GM21825 (cell line): Measurements from ENCODE around the gene CDH7.

Experiments used
- ATAC-seq: cut with Tn5 transposase; IDR thresholded peaks from one replicate; pipeline ENCODE4 v1.9.1; 2021; ENCODE audit warnings: mild to moderate bottlenecking, moderate library complexity; ENCODE audit not compliant: unreplicated experiment

Gene CDH7, protein sequence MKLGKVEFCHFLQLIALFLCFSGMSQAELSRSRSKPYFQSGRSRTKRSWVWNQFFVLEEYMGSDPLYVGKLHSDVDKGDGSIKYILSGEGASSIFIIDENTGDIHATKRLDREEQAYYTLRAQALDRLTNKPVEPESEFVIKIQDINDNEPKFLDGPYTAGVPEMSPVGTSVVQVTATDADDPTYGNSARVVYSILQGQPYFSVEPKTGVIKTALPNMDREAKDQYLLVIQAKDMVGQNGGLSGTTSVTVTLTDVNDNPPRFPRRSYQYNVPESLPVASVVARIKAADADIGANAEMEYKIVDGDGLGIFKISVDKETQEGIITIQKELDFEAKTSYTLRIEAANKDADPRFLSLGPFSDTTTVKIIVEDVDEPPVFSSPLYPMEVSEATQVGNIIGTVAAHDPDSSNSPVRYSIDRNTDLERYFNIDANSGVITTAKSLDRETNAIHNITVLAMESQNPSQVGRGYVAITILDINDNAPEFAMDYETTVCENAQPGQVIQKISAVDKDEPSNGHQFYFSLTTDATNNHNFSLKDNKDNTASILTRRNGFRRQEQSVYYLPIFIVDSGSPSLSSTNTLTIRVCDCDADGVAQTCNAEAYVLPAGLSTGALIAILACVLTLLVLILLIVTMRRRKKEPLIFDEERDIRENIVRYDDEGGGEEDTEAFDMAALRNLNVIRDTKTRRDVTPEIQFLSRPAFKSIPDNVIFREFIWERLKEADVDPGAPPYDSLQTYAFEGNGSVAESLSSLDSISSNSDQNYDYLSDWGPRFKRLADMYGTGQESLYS

DNA sequence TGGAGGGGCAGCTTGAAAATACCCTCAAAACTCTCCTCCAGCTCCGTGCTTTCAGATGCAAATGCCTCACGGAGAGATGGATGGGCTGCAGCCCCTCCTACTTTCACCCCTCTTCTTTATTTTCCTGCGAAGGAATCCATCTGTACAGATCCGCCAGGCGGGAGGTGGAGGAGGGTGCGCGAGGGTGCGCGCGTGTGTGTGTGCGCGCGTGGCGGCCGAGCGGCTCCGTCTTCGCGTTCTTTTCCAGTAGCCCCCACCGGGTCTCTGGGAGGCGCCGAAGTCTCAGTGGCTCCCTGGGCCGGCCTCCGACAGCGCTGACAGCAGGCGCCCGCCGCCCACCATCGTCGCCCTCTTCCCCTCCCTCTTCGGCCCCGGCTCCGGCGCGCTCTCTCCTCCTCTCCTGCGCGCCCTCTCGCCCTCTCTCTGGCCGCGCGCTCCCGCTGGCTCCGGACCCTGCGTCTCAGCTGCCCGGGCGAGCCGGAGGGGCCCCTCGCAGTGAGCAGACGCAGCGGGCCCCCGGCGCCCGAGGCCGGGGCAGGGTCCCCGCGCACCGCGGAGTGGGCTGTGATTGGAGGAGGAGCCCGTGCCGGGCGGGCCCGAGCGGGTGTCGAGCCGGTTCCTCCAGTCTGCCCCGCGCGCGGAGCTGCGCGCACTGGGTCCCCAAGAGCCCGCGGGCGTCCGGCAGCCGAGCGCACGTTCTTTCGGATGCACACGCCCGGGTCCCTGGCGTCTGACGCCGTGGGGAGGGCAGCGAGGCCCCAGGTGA lies at the start of gene CDH7:
CDH7 (plus strand) TSS at position 624 of the 766 bp plus-strand sequence. CDS start 11,831 bp downstream, outside the sequence.
- no peak for ATAC-seq

DNA sequence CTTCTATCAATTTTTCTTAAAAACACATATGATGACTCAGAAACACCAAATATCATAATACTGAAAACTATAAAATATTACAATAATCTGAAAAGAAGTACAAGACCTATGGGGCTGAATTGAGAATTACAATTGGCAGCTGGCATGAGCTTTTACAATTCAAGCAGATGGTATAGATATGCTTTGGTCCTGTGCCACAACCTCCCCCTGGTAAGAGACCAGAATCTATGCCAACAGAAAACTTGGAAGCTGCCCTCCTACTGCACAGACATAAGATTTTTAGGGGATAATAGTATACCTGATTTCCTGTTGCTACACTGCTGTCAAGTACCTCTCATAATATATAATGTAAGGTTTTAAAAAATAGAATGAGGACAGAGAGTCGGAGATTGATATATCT lies 46.8 kb upstream of the CDH7 start:
- ATAC-seq = no peak

DNA sequence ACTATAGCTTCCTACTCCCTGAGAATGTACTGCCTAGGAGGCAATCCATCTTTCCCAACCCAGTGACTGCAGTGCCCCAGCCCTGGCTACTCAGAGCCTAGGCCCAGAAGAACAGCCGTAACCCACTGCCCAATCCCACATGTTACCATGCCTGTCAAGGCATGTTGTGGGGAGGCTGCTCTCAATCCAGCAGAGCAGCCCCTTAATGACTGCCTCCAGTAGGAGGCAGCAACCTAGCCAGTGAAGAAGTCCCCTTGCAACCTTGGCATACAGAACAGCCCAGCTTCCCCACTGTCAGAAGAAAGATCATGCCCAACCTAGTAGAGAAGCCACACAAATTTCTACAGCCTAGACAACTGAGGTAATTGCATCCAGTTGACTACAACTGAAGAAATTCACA lies 44.2 kb upstream of the CDH7 start:
- no peak for ATAC-seq

DNA sequence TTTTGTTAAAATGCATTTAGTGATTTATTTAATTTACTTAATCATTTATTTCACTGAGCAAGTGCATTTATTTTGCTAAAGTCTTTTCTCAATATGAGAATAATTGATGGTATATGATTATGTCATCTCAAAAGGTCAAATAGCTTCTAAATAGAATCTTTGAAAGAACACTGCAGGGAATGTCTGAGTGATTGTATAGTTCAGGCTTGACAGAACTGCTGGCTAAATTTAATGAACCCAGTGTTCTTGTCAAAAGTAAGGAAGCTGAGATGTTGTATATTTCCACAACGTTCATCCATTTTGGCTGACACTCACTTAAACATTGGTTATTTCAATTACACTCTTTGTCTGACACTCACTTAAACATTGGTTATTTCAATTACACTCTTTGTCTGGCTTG lies 39.3 kb upstream of the CDH7 start:
- ATAC-seq = no peak

DNA sequence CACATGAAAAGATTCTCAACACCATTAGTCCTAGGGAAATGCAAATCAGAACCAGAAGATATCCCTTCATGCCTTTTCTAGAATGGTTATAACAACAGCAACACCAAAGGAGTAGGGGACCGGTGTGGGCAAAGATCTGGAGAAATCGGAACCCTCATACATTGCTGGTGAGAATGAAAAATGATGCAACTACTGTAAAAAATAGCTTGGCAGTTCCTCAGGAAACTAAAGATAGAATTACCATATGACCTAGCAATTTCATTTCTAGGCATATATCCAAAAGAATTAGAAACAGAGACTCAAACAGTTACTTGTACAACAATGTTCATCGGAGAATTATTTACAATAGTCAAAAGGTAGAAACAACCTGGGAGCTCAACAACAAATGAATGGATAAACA lies 29.2 kb upstream of the CDH7 start:
- no peak for ATAC-seq

DNA sequence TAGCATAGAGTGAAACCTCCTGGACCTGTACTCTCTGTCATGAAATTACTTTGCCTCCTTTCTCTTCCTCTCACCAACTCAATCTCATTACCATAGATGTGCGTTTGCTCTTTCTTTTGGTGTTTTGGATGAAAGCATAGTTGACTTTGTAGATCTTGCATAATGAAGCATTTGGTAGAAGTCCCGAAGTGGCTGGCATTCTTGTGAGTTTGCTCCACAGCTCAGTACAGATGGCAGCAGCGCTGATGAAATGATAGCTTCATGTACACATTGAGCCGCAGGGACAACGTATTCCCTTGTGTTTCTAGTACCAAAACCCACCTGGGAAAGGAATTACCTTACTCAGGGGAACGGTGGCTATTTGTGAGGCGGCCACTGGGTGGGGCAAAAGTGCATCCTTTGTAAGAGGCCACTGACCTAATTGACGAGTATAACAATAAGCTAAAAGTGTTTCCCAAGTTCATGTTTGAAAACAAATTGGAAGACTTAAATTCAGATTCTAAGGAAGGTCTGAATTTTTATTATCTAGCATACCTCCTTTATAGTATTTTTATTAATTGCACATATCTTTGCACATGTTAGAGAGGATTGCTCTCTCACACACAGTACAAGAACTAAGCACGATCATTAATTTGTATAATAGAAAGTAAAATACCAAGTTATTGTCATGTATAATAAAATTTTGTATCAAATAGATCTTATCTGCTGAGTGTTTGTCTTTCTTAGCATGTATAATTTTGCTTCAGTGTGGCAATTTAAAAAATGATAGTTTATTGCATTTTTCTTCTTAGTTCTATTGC lies 25.4 kb upstream of the CDH7 start:
- no peak for ATAC-seq

DNA sequence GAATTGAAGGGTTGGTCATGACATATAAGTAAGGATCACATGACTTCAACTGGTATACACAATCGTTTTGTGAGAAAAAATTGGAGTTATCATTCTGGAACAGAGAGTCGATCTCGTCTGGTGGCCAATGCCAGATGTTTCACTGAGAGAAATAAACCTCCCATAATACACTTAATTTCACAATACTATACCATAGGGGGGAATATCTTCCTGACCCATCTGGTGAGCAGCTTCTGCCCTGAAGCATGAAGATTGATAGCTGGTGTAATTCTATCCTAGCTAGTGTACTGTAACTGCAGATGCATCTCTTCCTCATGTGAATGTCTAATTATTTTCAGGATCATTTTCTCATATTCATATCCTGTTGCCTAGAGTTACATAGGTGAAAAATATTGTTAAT lies 15.7 kb upstream of the CDH7 start:
- no peak for ATAC-seq

DNA sequence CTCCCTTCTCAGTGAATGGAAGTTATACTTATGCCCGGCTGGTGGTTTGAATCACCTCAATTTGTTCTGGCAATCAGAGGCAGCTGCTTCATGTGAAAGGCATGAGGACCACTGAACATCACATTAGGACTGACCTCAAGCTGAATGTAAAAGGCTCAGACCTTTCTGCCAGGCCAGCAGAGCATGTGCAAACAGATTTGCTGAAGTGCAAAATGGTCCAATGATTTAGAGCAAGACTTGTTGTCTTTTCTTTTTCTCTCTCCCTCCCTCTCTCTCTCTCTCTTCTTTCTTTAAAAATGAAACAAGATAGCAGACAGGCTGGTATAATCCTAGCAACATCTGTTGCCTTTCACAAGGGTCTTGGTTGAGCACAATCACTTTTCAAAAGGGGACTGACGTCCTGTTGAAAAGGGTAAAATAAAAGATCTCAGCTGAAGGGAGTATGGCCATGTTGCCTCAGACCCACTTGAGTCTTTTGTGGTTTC lies 13.3 kb upstream of the CDH7 start:
- no peak for ATAC-seq

DNA sequence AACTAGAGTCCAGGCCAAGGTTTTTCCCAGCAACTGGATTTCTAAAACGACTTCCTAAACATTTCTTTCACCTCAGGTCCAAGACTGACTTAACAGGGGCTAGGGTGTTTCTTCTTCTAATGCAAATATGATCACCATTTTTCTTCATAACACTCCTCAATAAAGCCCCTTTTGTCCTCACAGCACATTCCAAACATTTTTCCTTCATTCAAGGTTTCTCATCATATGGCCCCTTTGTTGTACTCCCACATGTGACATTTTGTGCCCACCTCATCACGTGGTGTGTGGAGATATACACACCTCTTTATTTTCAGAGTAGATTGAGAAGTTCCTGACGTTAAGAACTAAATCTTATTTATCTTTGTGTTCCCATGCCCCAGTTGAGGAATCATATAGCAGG lies 3.9 kb upstream of the CDH7 start:
- ATAC-seq = no peak

DNA sequence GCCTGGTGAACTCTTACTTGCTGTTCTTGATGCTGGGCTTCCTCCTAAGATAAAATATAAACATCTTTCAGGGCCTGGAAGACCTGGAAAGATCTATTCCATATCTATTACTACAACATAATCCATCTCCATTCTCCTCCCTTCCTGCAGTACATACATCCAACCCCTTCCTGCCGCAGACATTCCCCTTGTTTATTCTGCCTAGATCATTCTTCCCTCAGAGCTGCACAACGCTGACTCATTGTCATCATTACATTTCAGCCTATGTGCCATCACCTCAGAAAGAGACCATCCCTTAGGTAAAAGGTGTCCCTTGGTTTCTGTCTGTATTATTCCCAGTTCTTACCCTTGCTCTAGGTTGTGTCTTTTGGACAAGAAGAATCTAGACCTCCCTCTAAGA lies 2.5 kb upstream of the CDH7 start:
- ATAC-seq = no peak

DNA sequence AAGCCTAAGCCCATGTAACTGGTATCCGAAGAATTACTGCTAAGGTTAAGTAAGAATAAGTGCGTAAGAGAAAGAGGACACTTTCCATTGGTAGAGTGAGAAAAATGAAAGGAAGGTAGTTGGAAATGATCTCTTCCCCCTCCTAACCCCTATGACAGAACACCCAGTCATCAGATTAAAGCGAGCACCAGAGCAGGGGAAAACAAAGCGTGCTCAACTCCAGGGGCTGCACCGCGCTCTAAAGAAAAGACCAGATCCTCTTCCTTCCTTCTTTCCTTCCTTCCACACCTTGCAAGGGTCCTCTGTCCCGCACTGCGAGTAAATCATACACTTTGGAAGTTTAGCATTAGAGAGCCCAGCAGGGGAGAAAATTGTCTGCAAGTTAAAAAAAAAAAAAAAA lies 971 bp upstream of the CDH7 start:
- ATAC-seq = no peak

DNA sequence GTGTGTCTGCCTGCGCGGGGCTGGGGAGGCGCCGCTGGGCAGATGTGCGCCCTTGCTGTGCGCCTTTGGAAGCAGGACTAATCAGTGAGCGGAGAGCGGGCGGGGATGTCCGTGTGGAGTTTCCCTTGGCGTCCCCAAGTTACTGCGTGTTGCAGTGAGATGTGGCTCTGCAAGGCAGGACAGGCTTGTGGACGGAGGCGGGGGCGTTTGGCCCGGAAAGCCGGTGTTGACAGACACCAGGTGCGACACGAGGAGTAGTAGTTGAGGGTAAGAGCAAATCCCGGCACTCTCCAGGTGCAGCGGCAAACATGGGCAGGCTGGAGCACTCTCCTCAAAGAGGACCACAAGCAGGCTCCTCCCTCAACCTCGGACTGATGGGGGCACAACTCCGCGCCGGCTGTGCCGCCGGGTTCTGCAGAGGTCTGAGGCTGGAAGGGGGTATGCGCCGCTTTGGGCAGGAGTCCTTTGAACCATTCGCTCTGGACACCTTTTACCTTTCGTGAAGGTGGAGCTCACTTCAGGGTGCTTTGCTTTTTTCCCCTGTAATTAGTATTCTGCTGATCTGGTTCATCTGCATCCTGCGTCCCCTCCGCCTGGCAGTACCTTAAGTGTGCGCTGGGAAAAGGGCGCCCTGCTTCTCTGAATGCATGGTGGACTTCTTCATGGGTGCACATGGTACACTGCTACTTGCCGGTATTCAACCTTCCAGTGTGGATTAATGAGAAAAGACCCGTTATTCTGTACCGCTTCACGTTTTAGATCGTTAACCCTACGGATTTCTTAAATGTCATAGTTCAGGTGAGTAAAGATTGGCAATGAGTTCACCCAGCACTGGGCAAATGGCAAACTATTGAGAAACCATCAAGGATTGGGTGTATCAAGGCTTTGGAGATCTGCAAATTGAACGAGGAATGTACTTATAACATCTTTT lies 608 bp downstream of the CDH7 start:
- no peak for ATAC-seq

DNA sequence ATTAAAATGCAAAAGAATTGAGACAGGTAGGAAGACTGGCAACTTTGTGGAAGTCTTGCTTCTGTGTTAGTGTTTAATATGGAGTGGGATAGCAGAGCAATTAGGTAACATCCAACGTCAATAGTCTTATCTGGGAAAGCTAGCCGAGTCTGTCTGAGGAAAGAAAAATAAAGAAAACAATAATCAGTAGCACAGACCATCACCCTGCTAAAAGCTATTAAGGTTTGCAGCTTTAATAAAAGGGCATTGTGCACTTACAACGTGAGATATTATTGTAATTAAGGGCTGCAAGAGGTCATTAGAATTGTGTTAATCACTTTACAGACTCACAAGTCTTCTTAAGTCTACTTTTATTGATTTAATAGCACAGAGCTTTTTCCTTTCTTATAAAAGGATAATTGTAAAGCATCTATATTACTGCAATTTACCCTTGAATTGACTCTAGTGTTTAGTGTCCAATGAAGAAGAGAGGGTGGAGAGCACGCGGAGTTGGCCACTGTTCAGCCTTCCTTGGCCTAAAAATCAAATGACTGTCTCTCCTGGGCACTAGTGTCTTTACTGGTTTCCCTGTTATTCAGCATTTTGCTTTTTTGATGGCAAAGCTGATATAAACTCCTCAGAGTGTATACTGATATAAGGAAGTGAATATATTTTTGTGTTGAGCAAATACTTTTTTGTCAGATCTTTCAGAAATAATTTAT lies 2.0 kb downstream of the CDH7 start:
- no peak for ATAC-seq

DNA sequence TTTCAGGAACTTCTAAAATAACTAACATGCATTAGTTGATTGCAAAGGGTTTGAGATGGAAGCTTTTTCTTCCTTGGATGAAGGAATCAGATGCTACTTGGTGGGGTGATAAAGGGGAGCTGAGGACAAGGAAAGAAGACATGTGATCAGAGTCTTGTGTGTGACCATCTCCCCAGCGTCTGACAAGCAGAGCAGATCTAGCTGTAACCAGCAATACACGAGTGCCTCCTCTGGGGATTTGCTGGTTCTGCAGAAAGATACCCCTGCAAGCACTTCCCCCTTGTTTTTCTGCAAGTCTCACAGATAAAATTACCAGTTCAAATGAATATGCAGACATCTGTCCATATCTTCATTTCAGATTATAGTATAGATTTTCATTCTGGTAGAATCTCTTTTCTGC lies 2.7 kb downstream of the CDH7 start:
- ATAC-seq = no peak

DNA sequence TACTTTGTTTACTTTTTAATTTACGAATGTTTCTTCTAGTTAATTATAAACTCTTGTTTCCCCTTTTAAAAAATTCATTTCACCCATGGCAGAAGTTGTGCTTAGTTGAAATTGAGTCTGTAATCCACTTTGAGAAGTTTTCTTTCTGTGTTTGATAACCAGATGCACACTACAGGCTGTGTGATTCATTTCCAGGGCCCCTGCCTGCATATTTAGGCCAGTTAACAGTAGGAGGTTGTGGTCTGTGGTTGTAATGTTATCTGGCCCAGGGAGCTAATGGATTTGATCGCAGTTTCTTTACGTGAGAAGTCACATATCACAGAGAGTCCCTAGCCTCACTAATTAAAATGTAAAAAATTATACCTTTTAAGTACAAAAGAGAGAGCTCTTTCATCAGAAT lies 3.3 kb downstream of the CDH7 start:
- no peak for ATAC-seq

DNA sequence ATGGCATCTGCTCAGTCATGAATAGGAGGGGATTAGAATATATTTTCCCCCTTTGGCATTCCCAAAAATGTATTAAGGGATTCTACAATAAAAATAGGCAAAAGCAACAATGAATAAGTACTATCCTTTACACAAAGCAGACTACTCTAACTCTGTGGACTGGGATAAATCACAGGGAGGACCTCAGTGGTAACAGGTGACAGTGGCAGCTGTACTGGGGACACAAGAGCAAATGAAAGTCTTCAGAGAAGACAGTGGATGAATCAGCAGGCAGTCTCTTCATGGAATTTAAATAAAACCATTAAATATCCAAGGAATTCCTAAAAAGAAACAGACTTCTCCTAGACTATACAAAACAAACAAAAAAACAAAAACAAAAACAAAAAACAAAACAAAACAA lies 4.8 kb downstream of the CDH7 start:
- no peak for ATAC-seq

DNA sequence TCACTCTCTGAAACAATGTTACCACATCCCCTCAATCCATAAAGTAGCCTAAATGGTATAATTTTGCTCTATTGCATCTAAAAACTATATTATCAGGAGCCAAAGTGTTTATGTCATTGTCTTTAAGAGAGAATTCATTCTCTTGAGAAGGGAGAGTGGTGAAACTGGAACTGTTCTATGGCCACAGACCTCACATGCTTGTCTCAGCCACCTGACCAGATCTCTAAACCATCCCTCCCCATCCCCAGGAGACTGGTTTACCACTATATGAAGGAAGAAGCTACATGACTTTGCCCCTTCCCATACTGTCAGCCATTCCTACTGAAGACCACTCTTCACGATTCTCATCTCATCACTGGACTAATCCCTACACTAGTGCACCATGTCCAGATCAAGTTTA lies 9.6 kb downstream of the CDH7 start:
- ATAC-seq = no peak

DNA sequence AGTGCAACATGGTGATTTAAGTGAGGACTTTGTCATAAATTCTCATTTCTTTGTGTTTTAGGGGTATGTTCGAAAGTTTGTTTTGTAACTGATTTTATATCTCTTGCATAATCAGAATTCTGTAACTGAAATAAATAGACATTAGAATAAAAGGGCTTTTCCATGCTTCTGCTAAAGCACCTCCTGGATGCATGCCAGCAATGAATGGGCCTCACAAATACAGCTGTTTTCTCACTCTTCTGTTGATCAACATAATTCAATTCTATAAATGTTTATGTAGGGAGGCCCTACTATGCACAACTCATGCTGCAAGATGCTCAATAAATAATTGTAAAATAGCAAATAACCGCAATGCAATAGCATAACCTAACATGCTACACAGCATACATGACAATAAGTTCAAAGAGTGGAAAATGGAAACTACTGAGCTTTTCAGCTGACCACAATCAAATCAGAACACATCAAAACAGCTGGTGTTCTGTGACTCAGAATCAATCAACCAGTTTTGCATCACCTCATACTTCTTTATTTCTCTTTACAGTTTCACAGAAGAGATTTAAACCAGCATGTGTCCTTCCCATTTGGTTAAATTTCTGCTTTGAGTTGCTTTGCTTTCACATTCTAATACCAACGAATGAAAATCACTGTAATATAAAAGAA lies 11.0 kb downstream of the CDH7 start:
- no peak for ATAC-seq
